ENCODE data around the gene ZNF730.
"Not testable (repeated sequence)": the region's sequence is repeated elsewhere in the genome, so short reads cannot be mapped to it uniquely, and the experiment has no call there.

Gene ZNF730

GRCh38 chr19:23116802-23117571 lies at the start of gene ZNF730:
ZNF730 (plus strand) TSS chr19:23117025; CDS start chr19:23117174, 149 bp downstream.
- peak; percentile 60 for DNase-seq

GRCh38 chr19:23070353-23071146 lies 46.3 kb upstream of the ZNF730 start:
- peak; percentile 6 for DNase-seq

GRCh38 chr19:23071147-23071511 lies 45.7 kb upstream of the ZNF730 start:
- DNase-seq = no peak

GRCh38 chr19:23075031-23075733 lies 41.6 kb upstream of the ZNF730 start:
- peak; percentile 77 for DNase-seq

GRCh38 chr19:23077776-23078175 lies 39.0 kb upstream of the ZNF730 start:
- DNase-seq = not testable (repeated sequence)

GRCh38 chr19:23093832-23094231 lies 23.0 kb upstream of the ZNF730 start:
- no peak for DNase-seq

- no peak for DNase-seq
These were observed 21.4 kb upstream of the ZNF730 start for GRCh38 chr19:23095418-23095817.

- no peak for DNase-seq
These were observed 18.5 kb upstream of the ZNF730 start for GRCh38 chr19:23098286-23098685.

GRCh38 chr19:23098988-23099387 lies 17.8 kb upstream of the ZNF730 start:
- DNase-seq = no peak

GRCh38 chr19:23099966-23100365 lies 16.9 kb upstream of the ZNF730 start:
- DNase-seq = no peak

GRCh38 chr19:23101241-23101640 lies 15.6 kb upstream of the ZNF730 start:
- DNase-seq = no peak

- no peak for DNase-seq
These were observed 1.6 kb downstream of the ZNF730 start for GRCh38 chr19:23118400-23118799.

GRCh38 chr19:23134211-23134610 lies 17.4 kb downstream of the ZNF730 start:
- not testable (repeated sequence) for DNase-seq

- no peak for DNase-seq
These were observed 29.0 kb downstream of the ZNF730 start for GRCh38 chr19:23145617-23146415.

- DNase-seq = no peak
These were observed 43.9 kb downstream of the ZNF730 start for GRCh38 chr19:23160766-23161165.

GRCh38 chr19:23168286-23168685 lies 51.5 kb downstream of the ZNF730 start:
- DNase-seq = not testable (repeated sequence)

GRCh38 chr19:23183251-23183650 lies 66.4 kb downstream of the ZNF730 start:
- DNase-seq = no peak

- DNase-seq = no peak
These were observed 73.5 kb downstream of the ZNF730 start for GRCh38 chr19:23190341-23190740.

Data from NCI-H2171 (cell line).